ENCODE results near the gene RBM15.
A peak's percentile ranks its signal among the peaks of the same experiment; 100 is the strongest.

The RBM15 gene

GRCh38 chr1:110338886-110339406 is at the start of gene RBM15:
TSS of gene RBM15 (plus strand) at chr1:110339377. CDS start at chr1:110339406, 29 bp downstream.
- peak; percentile 93 for DNase-seq (ENCODE audit: low spot score)

- DNase-seq (ENCODE audit: low spot score) = no peak
These were observed 47.7 kb upstream of the RBM15 start for GRCh38 chr1:110291241-110292030.

- DNase-seq (ENCODE audit: low spot score) = no peak
These were observed 47.0 kb upstream of the RBM15 start for GRCh38 chr1:110292031-110292741.

GRCh38 chr1:110293601-110294104 is 45.5 kb upstream of the RBM15 start:
- no peak for DNase-seq (ENCODE audit: low spot score)

GRCh38 chr1:110294308-110294707 is 44.9 kb upstream of the RBM15 start:
- no peak for DNase-seq (ENCODE audit: low spot score)

GRCh38 chr1:110298991-110299390 is 40.2 kb upstream of the RBM15 start:
- DNase-seq (ENCODE audit: low spot score) = no peak

- no peak for DNase-seq (ENCODE audit: low spot score)
These were observed 38.6 kb upstream of the RBM15 start for GRCh38 chr1:110300412-110301085.

GRCh38 chr1:110302836-110303235 is 36.3 kb upstream of the RBM15 start:
- no peak for DNase-seq (ENCODE audit: low spot score)

GRCh38 chr1:110305900-110306420 is 33.2 kb upstream of the RBM15 start:
- no peak for DNase-seq (ENCODE audit: low spot score)

- no peak for DNase-seq (ENCODE audit: low spot score)
These were observed 31.8 kb upstream of the RBM15 start for GRCh38 chr1:110307239-110307974.

GRCh38 chr1:110308247-110308646 is 30.9 kb upstream of the RBM15 start:
- no peak for DNase-seq (ENCODE audit: low spot score)

- no peak for DNase-seq (ENCODE audit: low spot score)
These were observed 30.0 kb upstream of the RBM15 start for GRCh38 chr1:110309139-110309538.

- no peak for DNase-seq (ENCODE audit: low spot score)
These were observed 29.4 kb upstream of the RBM15 start for GRCh38 chr1:110309767-110310166.

- no peak for DNase-seq (ENCODE audit: low spot score)
These were observed 28.9 kb upstream of the RBM15 start for GRCh38 chr1:110310300-110310699.

- peak; percentile 84 for DNase-seq (ENCODE audit: low spot score)
These were observed 26.7 kb upstream of the RBM15 start for GRCh38 chr1:110312188-110313121.

GRCh38 chr1:110316735-110317134 is 22.4 kb upstream of the RBM15 start:
- DNase-seq (ENCODE audit: low spot score) = no peak

GRCh38 chr1:110318046-110318445 is 21.1 kb upstream of the RBM15 start:
- DNase-seq (ENCODE audit: low spot score) = no peak

GRCh38 chr1:110319332-110320167 is 19.6 kb upstream of the RBM15 start:
- no peak for DNase-seq (ENCODE audit: low spot score)

GRCh38 chr1:110320168-110320518 is 19.0 kb upstream of the RBM15 start:
- DNase-seq (ENCODE audit: low spot score) = no peak

GRCh38 chr1:110321045-110321444 is 18.1 kb upstream of the RBM15 start:
- no peak for DNase-seq (ENCODE audit: low spot score)

Measured in D341Med (cell line).